Neural progenitor cell (in vitro differentiated cells): ENCODE results near the gene MILR1. TPM values are rescaled to one million over a fixed set of nuclear protein-coding genes. Genes with fewer than 3 reads are reported as not detected.
"Not testable (repeated sequence)": the region's sequence is repeated elsewhere in the genome, so short reads cannot be mapped to it uniquely, and the experiment has no call there.

Experiments used
- DNase-seq: peaks from one replicate; pipeline ENCODE4 v3.0.0-alpha.2; 2016; ENCODE audit warnings: low spot score
- H2AFZ ChIP-seq: fragments of 200-600 bp; sonication (generic); replicated peaks from 2 replicates; pipeline ENCODE4 v1.6.1; 2016; ENCODE audit warnings: antibody characterized with exemption
- H3F3A ChIP-seq: fragments of 200-600 bp; sonication (generic); 2 replicates; pipeline ENCODE4 v1.6.1; 2016; ENCODE audit warnings: antibody characterized with exemption, low read depth
- H3K27ac ChIP-seq: fragments of 200-600 bp; sonication (generic); 2 replicates; pipeline ENCODE4 v1.5.1; 2016; ENCODE audit warnings: mild to moderate bottlenecking
- H3K27me3 ChIP-seq: fragments of 200-600 bp; sonication (generic); 2 replicates; pipeline ENCODE4 v1.6.1; 2016; ENCODE audit warnings: mild to moderate bottlenecking, moderate library complexity
- H3K36me3 ChIP-seq: fragments of 200-600 bp; sonication (generic); 2 replicates; pipeline ENCODE4 v1.5.1; 2016
- H3K4me1 ChIP-seq: fragments of 200-600 bp; sonication (generic); 2 replicates; pipeline ENCODE4 v1.6.1; 2016; ENCODE audit warnings: mixed run types
- H3K4me2 ChIP-seq: fragments of 200-600 bp; sonication (generic); 2 replicates; pipeline ENCODE4 v1.6.1; 2016
- H3K4me3 ChIP-seq: fragments of 200-600 bp; sonication (generic); 2 replicates; pipeline ENCODE4 v1.5.1; 2016
- H3K79me2 ChIP-seq: fragments of 200-600 bp; sonication (generic); 2 replicates; pipeline ENCODE4 v1.6.1; 2016; ENCODE audit warnings: low read depth
- H3K9ac ChIP-seq: fragments of 200-600 bp; sonication (generic); 2 replicates; pipeline ENCODE4 v1.6.1; 2016
- H3K9me3 ChIP-seq: fragments of 200-600 bp; sonication (generic); 2 replicates; pipeline ENCODE4 v1.5.1; 2016; ENCODE audit warnings: low read depth
- H4K20me1 ChIP-seq: fragments of 200-600 bp; sonication (generic); 2 replicates; pipeline ENCODE4 v1.6.1; 2016; ENCODE audit warnings: low read depth
- H3K27ac Mint-ChIP-seq: 3 replicates; pipeline ENCODE4 v1.8.0; 2021; ENCODE audit warnings: mixed read lengths
- H3K27me3 Mint-ChIP-seq: 2 replicates; pipeline ENCODE4 v1.8.0; 2022; ENCODE audit warnings: low read depth, mild to moderate bottlenecking, inconsistent platforms, moderate library complexity, mixed read lengths; ENCODE audit not compliant: insufficient read depth
- H3K36me3 Mint-ChIP-seq: 3 replicates; pipeline ENCODE4 v1.8.0; 2021; ENCODE audit warnings: mixed read lengths
- H3K4me1 Mint-ChIP-seq: 3 replicates; pipeline ENCODE4 v1.8.0; 2021; ENCODE audit warnings: mixed read lengths
- H3K4me3 Mint-ChIP-seq: 3 replicates; pipeline ENCODE4 v1.8.0; 2021; ENCODE audit warnings: mild to moderate bottlenecking, moderate library complexity, mixed read lengths
- H3K9me3 Mint-ChIP-seq: 3 replicates; pipeline ENCODE4 v1.8.0; 2020; ENCODE audit warnings: mixed read lengths
- EZH2 ChIP-seq: fragments of 200-600 bp; sonication (generic); IDR thresholded peaks from 2 replicates; pipeline ENCODE4 v1.6.1; 2017; ENCODE audit warnings: antibody characterized with exemption, mild to moderate bottlenecking, moderate library complexity
- EZH2phosphoT487 ChIP-seq: fragments of 200-600 bp; sonication (generic); IDR thresholded peaks from 2 replicates; pipeline ENCODE4 v1.6.1; 2017; ENCODE audit warnings: antibody characterized with exemption
- total RNA-seq: library from RNA; depleted of rRNA; stranded (reverse); fragments of >200 nt; gene quantifications from 2 replicates; pipeline ENCODE4 v1.2.3, GENCODE V29; 2015; ENCODE audit warnings: low replicate concordance
- TF ChIP-seq, protein P1 (sequence below): fragments of 200-600 bp; sonication (generic); IDR thresholded peaks from 2 replicates; pipeline ENCODE4 v1.5.1; 2017; ENCODE audit warnings: antibody characterized with exemption, mild to moderate bottlenecking

The MILR1 gene
- total RNA-seq, 1 donor from 2014 or later = not detected

- no peak overlapping the region for H3K4me2 ChIP-seq
- peak overlapping the region; percentile 61 for H2AFZ ChIP-seq
- no peak overlapping the region for H3K27ac ChIP-seq
- H3K9me3 Mint-ChIP-seq = no peaks in the 10 kb centered on the region
- H3K9ac ChIP-seq = no peak overlapping the region
- H3K27me3 ChIP-seq = no peaks in the 10 kb centered on the region
- no peak for TF ChIP-seq EZH2phosphoT487
- TF ChIP-seq EZH2 = no peak
- TF ChIP-seq, protein P1, sequence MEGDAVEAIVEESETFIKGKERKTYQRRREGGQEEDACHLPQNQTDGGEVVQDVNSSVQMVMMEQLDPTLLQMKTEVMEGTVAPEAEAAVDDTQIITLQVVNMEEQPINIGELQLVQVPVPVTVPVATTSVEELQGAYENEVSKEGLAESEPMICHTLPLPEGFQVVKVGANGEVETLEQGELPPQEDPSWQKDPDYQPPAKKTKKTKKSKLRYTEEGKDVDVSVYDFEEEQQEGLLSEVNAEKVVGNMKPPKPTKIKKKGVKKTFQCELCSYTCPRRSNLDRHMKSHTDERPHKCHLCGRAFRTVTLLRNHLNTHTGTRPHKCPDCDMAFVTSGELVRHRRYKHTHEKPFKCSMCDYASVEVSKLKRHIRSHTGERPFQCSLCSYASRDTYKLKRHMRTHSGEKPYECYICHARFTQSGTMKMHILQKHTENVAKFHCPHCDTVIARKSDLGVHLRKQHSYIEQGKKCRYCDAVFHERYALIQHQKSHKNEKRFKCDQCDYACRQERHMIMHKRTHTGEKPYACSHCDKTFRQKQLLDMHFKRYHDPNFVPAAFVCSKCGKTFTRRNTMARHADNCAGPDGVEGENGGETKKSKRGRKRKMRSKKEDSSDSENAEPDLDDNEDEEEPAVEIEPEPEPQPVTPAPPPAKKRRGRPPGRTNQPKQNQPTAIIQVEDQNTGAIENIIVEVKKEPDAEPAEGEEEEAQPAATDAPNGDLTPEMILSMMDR = no peak
- H3K79me2 ChIP-seq = no peaks in the 10 kb centered on the region
- H3F3A ChIP-seq = no peaks in the 10 kb centered on the region
- no peaks in the 10 kb centered on the region for H3K4me1 ChIP-seq
- H3K36me3 ChIP-seq = no peaks in the 10 kb centered on the region
- no peaks in the 10 kb centered on the region for H3K27me3 Mint-ChIP-seq
- H3K36me3 Mint-ChIP-seq = no peaks in the 10 kb centered on the region
- H3K4me3 ChIP-seq = no peak overlapping the region
- H4K20me1 ChIP-seq = no peaks in the 10 kb centered on the region
- no peak overlapping the region for H3K27ac Mint-ChIP-seq
- no peaks in the 10 kb centered on the region for H3K9me3 ChIP-seq
- peaks cover 5% of the 10 kb centered on the region for H3K4me1 Mint-ChIP-seq
- no peak overlapping the region for H3K4me3 Mint-ChIP-seq
- no peak for DNase-seq
Measured at GRCh38 chr17:64424324-64424849, 24.5 kb upstream of the MILR1 start.

DNA sequence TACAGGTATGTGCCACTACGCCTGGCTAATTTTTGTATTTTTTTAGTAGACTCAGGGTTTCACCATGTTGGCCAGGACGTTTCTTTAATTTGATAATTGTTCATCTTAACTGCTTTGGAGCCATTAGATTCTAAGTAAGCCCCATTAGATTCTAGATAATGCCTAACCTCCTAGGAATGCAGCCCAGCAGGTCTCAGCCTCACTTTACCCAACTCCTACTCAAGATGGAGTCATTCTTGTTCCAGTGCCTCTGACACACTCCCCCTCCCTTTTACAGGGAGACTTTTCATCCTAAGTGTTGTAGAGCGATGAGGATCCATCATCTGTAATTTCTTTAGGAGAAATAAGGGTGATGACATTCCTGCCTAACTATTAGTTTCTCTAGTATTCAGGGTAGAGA is 23.7 kb upstream of the MILR1 start:
- H3K4me3 ChIP-seq = no peak overlapping the region
- H4K20me1 ChIP-seq = no peaks in the 10 kb centered on the region
- Mint-ChIP-seq H3K4me1 (peaks cover 5% of the 10 kb centered on the region), H3K27me3 (no peaks in the 10 kb centered on the region), H3K27ac (no peak overlapping the region), H3K36me3 (no peaks in the 10 kb centered on the region), H3K4me3 (no peak overlapping the region), H3K9me3 (no peaks in the 10 kb centered on the region)
- H3K36me3 ChIP-seq = no peaks in the 10 kb centered on the region
- TF ChIP-seq EZH2phosphoT487 = no peak
- TF ChIP-seq, protein P1 = no peak
- no peak for TF ChIP-seq EZH2
- DNase-seq = no peak
- no peaks in the 10 kb centered on the region for H3K4me1 ChIP-seq
- no peaks in the 10 kb centered on the region for H3K9me3 ChIP-seq
- H3K4me2 ChIP-seq = no peak overlapping the region
- no peaks in the 10 kb centered on the region for H3K79me2 ChIP-seq
- no peaks in the 10 kb centered on the region for H3F3A ChIP-seq
- no peak overlapping the region for H3K27ac ChIP-seq
- no peaks in the 10 kb centered on the region for H3K27me3 ChIP-seq
- H2AFZ ChIP-seq = no peak overlapping the region
- no peak overlapping the region for H3K9ac ChIP-seq

GRCh38 chr17:64426596-64426995 is 22.3 kb upstream of the MILR1 start:
- Mint-ChIP-seq H3K27ac (no peak overlapping the region), H3K36me3 (no peaks in the 10 kb centered on the region), H3K4me1 (peaks cover 8% of the 10 kb centered on the region), H3K9me3 (no peaks in the 10 kb centered on the region), H3K4me3 (no peak overlapping the region), H3K27me3 (no peaks in the 10 kb centered on the region)
- Histone ChIP-seq H3K79me2 (no peaks in the 10 kb centered on the region), H2AFZ (no peak overlapping the region), H3K4me1 (no peaks in the 10 kb centered on the region), H3K27me3 (no peaks in the 10 kb centered on the region), H3K4me3 (no peak overlapping the region), H3K36me3 (no peaks in the 10 kb centered on the region), H3K4me2 (no peak overlapping the region), H3K9me3 (no peaks in the 10 kb centered on the region), H3F3A (no peaks in the 10 kb centered on the region), H4K20me1 (no peaks in the 10 kb centered on the region), H3K27ac (no peak overlapping the region), H3K9ac (no peak overlapping the region)
- TF ChIP-seq EZH2 = no peak
- TF ChIP-seq EZH2phosphoT487 = no peak
- DNase-seq = no peak

- DNase-seq = no peak
- H3K4me3 Mint-ChIP-seq = no peak overlapping the region
- Histone ChIP-seq H3K79me2 (no peaks in the 10 kb centered on the region), H3K36me3 (no peaks in the 10 kb centered on the region), H2AFZ (no peak overlapping the region), H3K9ac (no peak overlapping the region), H3K4me1 (no peaks in the 10 kb centered on the region), H3K27ac (no peak overlapping the region), H3K27me3 (no peaks in the 10 kb centered on the region), H4K20me1 (no peaks in the 10 kb centered on the region), H3F3A (no peaks in the 10 kb centered on the region), H3K9me3 (no peaks in the 10 kb centered on the region), H3K4me2 (no peak overlapping the region), H3K4me3 (no peak overlapping the region)
- H3K4me1 Mint-ChIP-seq = peaks cover 8% of the 10 kb centered on the region
- H3K27me3 Mint-ChIP-seq = no peaks in the 10 kb centered on the region
- TF ChIP-seq, protein P1 = no peak
- TF ChIP-seq EZH2phosphoT487 = no peak
- H3K9me3 Mint-ChIP-seq = peaks cover 1% of the 10 kb centered on the region
- H3K27ac Mint-ChIP-seq = no peak overlapping the region
- no peaks in the 10 kb centered on the region for H3K36me3 Mint-ChIP-seq
Measured at GRCh38 chr17:64428406-64428805, 20.5 kb upstream of the MILR1 start.

- not testable (repeated sequence) for H3K27me3 ChIP-seq, H3K4me3 Mint-ChIP-seq, H3K4me2 ChIP-seq, H3K27ac ChIP-seq, H3K27ac Mint-ChIP-seq, H3K79me2 ChIP-seq, H3F3A ChIP-seq, H3K36me3 Mint-ChIP-seq, H3K4me1 ChIP-seq, H2AFZ ChIP-seq, H3K4me1 Mint-ChIP-seq, H3K9me3 ChIP-seq, H3K27me3 Mint-ChIP-seq, H3K4me3 ChIP-seq, H3K9me3 Mint-ChIP-seq, H3K9ac ChIP-seq, DNase-seq, H3K36me3 ChIP-seq, H4K20me1 ChIP-seq
Measured at GRCh38 chr17:64430036-64430435, 18.9 kb upstream of the MILR1 start.
